Cardiac muscle cell (in vitro differentiated cells and primary cell): Measurements from ENCODE around the gene ARHGAP4. TPM values are rescaled to one million over a fixed set of nuclear protein-coding genes. Genes with fewer than 3 reads are reported as not detected.

Experiments used
- DNase-seq, 2 donors: peaks; one replicate each; pipeline versions ENCODE4 v3.0.0 to v3.0.0-alpha.2; 2010 to 2017; ENCODE audit warnings: low read depth in 1 of 2, low spot score in 1 of 2
- H3K27ac ChIP-seq: fragments of 200-600 bp; sonication (generic); 2 replicates; pipeline ENCODE4 v1.5.1; 2016
- H3K27me3 ChIP-seq: fragments of 200-600 bp; sonication (generic); 2 replicates; pipeline ENCODE4 v1.6.0; 2016; ENCODE audit warnings: control low read depth
- H3K36me3 ChIP-seq: fragments of 200-600 bp; sonication (generic); 2 replicates; pipeline ENCODE4 v1.5.1; 2016; ENCODE audit warnings: control low read depth
- H3K4me1 ChIP-seq: fragments of 200-600 bp; sonication (generic); 2 replicates; pipeline ENCODE4 v1.8.1; 2017; ENCODE audit warnings: low read depth, mild to moderate bottlenecking, mixed run types
- H3K4me3 ChIP-seq: fragments of 200-600 bp; sonication (generic); 2 replicates; pipeline ENCODE4 v1.5.1; 2016; ENCODE audit warnings: mild to moderate bottlenecking
- H3K9me3 ChIP-seq: fragments of 200-600 bp; sonication (generic); 2 replicates; pipeline ENCODE4 v1.5.1; 2017; ENCODE audit warnings: low read depth, mild to moderate bottlenecking, control low read depth
- polyA plus RNA-seq: library from polyadenylated mRNA; unstranded; fragments of >200 nt; fragmentation: Nextera tagmentation; extraction: Ambion mirVana; gene quantifications from 2 replicates; pipeline ENCODE4 v1.2.1, GENCODE V29; 2016
- total RNA-seq: library from RNA; depleted of rRNA; stranded (reverse); fragments of >200 nt; gene quantifications from 2 replicates; pipeline ENCODE4 v1.2.3, GENCODE V29; 2016
- TF ChIP-seq, protein P1 (sequence below): IDR thresholded peaks from 2 replicates; pipeline ENCODE4 v1.5.1; 2012; ENCODE audit warnings: low read depth, mild to moderate bottlenecking, low read length

ARHGAP4 gene
- total and polyA plus RNA-seq, 2 experiments from 2014 or later: 16.5 to 47.4 TPM

DNA sequence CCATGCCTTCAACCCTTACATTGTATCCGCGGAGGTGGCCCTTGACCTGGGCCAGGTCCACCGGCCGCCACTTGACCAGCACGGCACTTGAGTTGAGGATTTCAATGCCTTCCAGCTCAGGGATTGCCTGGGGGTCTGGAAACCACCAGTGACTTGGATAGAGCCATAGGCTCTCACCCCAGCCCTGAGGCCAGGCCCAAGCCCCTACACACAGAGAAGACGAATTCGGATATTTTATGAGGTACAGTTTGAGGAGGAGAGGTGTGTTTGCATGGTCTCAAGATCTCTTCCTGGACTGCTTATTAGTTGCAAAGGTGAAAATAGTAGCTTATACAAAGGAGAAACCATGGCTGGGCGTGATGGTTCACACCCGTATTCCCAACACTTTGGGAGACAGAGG, 60.4 kb downstream of the ARHGAP4 start:
- Histone ChIP-seq H3K4me3 (no peak overlapping the region), H3K4me1 (no peaks in the 10 kb centered on the region), H3K36me3 (no peaks in the 10 kb centered on the region), H3K9me3 (no peaks in the 10 kb centered on the region), H3K27ac (no peak overlapping the region), H3K27me3 (no peaks in the 10 kb centered on the region)
- TF ChIP-seq, protein P1, sequence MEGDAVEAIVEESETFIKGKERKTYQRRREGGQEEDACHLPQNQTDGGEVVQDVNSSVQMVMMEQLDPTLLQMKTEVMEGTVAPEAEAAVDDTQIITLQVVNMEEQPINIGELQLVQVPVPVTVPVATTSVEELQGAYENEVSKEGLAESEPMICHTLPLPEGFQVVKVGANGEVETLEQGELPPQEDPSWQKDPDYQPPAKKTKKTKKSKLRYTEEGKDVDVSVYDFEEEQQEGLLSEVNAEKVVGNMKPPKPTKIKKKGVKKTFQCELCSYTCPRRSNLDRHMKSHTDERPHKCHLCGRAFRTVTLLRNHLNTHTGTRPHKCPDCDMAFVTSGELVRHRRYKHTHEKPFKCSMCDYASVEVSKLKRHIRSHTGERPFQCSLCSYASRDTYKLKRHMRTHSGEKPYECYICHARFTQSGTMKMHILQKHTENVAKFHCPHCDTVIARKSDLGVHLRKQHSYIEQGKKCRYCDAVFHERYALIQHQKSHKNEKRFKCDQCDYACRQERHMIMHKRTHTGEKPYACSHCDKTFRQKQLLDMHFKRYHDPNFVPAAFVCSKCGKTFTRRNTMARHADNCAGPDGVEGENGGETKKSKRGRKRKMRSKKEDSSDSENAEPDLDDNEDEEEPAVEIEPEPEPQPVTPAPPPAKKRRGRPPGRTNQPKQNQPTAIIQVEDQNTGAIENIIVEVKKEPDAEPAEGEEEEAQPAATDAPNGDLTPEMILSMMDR: no peak
- no peak for DNase-seq

DNA sequence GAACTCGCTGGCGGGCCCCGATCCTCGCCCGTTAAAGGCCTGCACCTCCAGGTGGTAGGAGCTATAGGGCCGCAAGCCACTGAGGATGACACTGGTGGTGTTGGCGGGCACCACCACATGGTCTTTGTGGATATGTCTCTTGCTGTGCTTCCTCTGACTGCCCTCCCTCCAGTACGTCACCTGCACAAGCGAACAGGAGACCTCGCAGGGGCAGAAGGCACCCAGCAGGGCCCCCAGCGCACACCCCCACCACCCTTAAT, 60.8 kb downstream of the ARHGAP4 start:
- Histone ChIP-seq H3K4me1 (no peaks in the 10 kb centered on the region), H3K27ac (no peak overlapping the region), H3K9me3 (no peaks in the 10 kb centered on the region), H3K4me3 (no peak overlapping the region), H3K27me3 (no peaks in the 10 kb centered on the region), H3K36me3 (no peaks in the 10 kb centered on the region)
- TF ChIP-seq, protein P1: no peak
- no peak for DNase-seq

DNA sequence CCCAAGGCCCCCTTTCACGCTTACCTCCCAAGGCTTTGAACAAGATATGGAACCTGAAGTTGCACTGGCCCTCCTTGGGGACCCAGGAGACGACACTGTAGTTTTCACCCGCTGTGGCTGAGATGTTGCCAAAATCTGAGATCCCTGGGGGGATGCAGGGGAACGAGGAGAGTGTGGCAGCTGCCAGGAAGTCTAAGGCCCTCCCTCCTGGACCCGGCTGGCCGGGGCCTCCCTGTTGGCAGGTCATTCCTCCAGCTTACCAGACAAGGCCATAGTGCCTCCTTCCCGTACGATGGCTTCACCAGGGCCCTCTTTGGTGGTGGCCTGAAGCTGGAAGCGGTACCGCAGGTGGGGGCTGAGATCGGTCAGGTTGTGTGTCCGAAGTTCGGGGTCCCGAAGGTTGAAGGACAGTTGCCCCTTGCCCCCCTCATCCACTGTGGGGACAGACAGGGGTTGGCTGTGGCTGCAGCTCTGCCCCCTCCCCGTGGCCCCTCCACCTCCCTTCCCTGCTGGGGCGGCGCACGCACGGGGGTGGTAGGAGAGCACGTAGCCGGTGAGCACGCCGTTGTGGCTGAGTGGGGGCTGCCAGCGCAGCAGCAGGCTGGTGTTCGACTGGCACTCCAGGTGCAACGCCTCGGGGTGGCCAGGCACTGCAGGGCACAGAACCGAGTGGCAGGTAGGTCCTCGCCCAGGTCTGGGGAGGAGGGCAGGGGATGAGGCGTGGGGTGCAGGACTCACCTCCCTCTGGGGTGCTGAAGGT, 61.3 kb downstream of the ARHGAP4 start:
- no peaks in the 10 kb centered on the region for H3K36me3 ChIP-seq
- no peak overlapping the region for H3K27ac ChIP-seq
- no peaks in the 10 kb centered on the region for H3K4me1 ChIP-seq
- no peaks in the 10 kb centered on the region for H3K27me3 ChIP-seq
- no peak overlapping the region for H3K4me3 ChIP-seq
- H3K9me3 ChIP-seq: no peaks in the 10 kb centered on the region
- DNase-seq: no peak
- TF ChIP-seq, protein P1: no peak

DNA sequence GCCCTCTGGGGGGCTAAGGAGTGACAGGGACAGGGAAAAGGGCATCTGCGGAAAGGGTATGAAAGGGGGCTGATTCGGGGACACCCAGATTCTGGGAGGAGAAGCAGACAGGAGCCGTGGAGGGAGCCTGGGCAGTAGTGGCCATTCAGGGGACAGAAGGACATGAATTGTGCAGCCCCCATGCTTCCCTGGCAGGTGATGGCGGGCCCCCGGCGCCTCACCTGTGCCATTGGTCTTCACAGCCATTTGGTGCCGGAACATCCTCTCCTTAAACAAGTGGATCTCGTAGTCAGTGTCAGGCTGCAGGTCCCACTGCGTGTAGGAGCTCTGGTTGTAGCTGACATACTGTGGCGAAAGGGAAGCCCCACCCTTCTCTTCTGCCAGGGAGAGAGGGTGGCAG, 62.0 kb downstream of the ARHGAP4 start:
- Histone ChIP-seq H3K36me3 (no peaks in the 10 kb centered on the region), H3K4me3 (no peak overlapping the region), H3K27ac (no peak overlapping the region), H3K27me3 (no peaks in the 10 kb centered on the region), H3K9me3 (no peaks in the 10 kb centered on the region), H3K4me1 (no peaks in the 10 kb centered on the region)
- TF ChIP-seq, protein P1: no peak
- no peak for DNase-seq

DNA sequence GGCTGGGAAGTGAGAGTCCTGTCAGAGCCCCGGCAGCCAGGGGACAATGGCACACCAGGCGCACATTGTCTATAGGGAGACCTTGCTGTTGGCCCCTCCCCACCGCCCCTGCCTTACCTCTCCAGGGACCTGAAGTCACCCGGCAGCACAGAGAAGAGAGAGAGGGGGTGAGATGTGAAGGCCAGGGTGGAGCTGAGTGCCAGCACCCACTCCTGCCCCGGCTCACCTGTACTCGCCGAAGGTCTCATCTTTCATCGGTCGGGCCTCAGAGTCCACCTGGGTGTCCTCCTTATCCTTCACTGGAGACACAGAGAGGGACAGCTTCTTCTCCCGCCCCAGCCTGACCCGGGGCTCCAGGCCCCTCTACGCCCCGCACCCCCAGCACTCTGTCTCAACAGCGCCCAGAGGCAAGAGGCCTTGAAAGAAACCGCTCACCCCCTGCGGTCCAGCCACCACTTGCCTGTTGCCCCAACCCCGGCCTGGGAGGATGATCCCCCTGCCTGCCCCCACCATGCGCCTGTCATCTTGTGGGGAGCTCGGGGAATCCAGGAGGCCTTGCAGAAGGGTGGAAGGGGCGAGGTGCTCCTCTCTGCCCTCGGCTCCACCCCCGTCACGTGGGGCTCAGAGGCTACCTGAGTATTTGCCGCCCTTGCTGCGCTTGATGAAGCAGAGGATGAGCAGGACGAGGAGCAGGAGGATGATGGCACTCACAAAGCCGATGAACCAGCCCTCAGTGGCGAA, 62.6 kb downstream of the ARHGAP4 start:
- TF ChIP-seq, protein P1: no peak
- DNase-seq: no peak
- Histone ChIP-seq H3K27ac (no peak overlapping the region), H3K36me3 (no peaks in the 10 kb centered on the region), H3K9me3 (no peaks in the 10 kb centered on the region), H3K4me1 (no peaks in the 10 kb centered on the region), H3K27me3 (no peaks in the 10 kb centered on the region), H3K4me3 (no peak overlapping the region)
